Nephron progenitor cell (in vitro differentiated cells): ENCODE results near the gene RIPOR1.
A peak's percentile ranks its signal among the peaks of the same experiment; 100 is the strongest.

ENCODE experiments used
- DNase-seq: peaks from one replicate; pipeline ENCODE4 v3.0.0; 2021
- H3K27ac Mint-ChIP-seq: 2 replicates; pipeline ENCODE4 v1.8.0; 2021; ENCODE audit warnings: mild to moderate bottlenecking, moderate library complexity, mixed read lengths
- H3K27me3 Mint-ChIP-seq: 2 replicates; pipeline ENCODE4 v1.8.0; 2021; ENCODE audit warnings: mild to moderate bottlenecking, low read depth, mixed read lengths; ENCODE audit not compliant: poor library complexity
- H3K36me3 Mint-ChIP-seq: 2 replicates; pipeline ENCODE4 v1.8.0; 2021; ENCODE audit warnings: low read depth, mixed read lengths
- H3K4me1 Mint-ChIP-seq: 2 replicates; pipeline ENCODE4 v1.8.0; 2021; ENCODE audit warnings: mixed read lengths
- H3K4me3 Mint-ChIP-seq: 2 replicates; pipeline ENCODE4 v1.8.0; 2021; ENCODE audit warnings: mild to moderate bottlenecking, moderate library complexity, mixed read lengths
- H3K9me3 Mint-ChIP-seq: 2 replicates; pipeline ENCODE4 v1.8.0; 2021; ENCODE audit warnings: mild to moderate bottlenecking, moderate library complexity, mixed read lengths
- CTCF ChIP-seq: fragments of 200-600 bp; sonication (generic); IDR thresholded peaks from 2 replicates; pipeline ENCODE4 v1.5.0; 2021; ENCODE audit warnings: antibody characterized with exemption

The RIPOR1 gene

DNA sequence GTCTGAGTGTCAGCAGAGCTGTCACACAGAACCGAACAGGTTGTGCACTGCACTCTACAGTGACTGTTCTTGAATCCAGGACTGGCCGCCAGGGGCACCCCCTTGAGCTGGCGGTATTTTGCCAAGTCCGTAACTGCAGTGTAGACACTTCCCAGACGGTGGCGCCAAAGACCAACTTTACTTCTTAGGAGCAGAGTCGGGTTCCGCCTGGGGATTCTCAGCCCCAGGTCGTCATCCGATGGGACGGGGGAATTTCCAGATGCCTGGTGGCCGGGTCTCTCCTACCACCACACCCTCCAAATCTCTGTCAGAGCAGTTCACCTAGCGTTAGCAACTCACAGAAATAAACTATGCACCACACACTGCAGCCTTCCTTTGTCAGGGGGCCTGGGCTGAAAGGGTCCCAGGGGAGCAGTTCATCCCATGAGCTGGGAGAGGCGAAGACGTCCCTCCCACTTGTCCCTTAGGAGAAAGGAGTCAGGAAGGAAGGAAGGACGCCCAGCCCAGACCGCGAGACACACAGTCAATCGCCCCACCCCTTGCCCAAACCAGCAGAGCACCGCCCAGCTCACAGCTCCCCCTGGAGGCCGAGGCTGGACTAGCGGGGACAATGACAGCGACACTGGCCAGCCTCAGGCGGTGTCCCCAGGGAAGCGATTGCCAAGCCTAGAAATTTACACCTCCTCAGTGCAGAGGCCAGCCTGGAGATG lies 7.4 kb upstream of the RIPOR1 start:
- Mint-ChIP-seq H3K9me3 (no peaks in the 10 kb centered on the region), H3K4me3 (peak overlapping the region; percentile 83)

GRCh38 chr16:67525176-67525860 lies 3.3 kb upstream of the RIPOR1 start:
- Mint-ChIP-seq H3K4me1 (peaks cover 34% of the 10 kb centered on the region), H3K4me3 (no peak overlapping the region), H3K36me3 (no peaks in the 10 kb centered on the region), H3K27me3 (peaks cover 61% of the 10 kb centered on the region), H3K9me3 (no peaks in the 10 kb centered on the region), H3K27ac (no peak overlapping the region)
- no peak for DNase-seq
- no peak for TF ChIP-seq CTCF

More for the DNA sequence above, 7.4 kb upstream of the RIPOR1 start:
- peaks cover 19% of the 10 kb centered on the region for H3K4me1 Mint-ChIP-seq
- TF ChIP-seq CTCF: peak; percentile 68
- DNase-seq: peak; percentile 98
- H3K27me3 Mint-ChIP-seq: peaks cover 80% of the 10 kb centered on the region
- peak overlapping the region; percentile 100 for H3K27ac Mint-ChIP-seq
- H3K36me3 Mint-ChIP-seq: no peaks in the 10 kb centered on the region

DNA sequence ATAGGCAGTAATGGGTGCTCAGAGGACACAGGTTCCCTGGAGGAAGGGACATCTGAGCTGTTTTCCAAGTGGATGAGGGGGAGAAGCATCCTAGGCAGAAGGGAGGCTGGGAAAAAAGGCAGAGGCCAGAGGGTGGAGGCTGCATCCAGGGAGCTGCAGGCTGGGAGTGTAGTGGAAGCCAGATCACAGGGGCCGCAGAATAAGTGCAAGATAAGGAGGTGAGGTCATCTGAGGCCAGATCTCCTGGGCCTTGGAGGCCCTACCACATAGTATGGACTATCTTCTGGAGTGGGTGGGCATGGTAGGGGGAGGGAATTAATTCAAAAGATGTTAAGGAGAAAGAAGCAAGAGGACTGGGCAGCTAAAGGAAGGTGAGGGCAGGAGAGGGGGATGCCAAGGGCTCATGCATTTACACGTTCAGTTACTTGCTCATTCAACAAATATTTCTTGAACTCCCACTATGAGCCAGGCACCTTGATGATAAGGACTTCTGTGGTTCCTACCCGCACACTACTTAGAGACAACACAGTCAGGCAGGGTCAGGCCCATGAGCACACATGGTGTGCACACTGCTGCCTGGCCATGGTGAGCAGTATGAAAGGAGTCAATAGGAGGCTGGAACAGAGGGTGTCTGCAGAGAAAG lies 2.4 kb upstream of the RIPOR1 start:
- no peaks in the 10 kb centered on the region for H3K9me3 Mint-ChIP-seq
- no peak overlapping the region for H3K4me3 Mint-ChIP-seq
- DNase-seq: no peak
- H3K27me3 Mint-ChIP-seq: peaks cover 61% of the 10 kb centered on the region
- H3K4me1 Mint-ChIP-seq: peaks cover 40% of the 10 kb centered on the region
- TF ChIP-seq CTCF: no peak
- peak overlapping the region; percentile 33 for H3K27ac Mint-ChIP-seq
- no peaks in the 10 kb centered on the region for H3K36me3 Mint-ChIP-seq

DNA sequence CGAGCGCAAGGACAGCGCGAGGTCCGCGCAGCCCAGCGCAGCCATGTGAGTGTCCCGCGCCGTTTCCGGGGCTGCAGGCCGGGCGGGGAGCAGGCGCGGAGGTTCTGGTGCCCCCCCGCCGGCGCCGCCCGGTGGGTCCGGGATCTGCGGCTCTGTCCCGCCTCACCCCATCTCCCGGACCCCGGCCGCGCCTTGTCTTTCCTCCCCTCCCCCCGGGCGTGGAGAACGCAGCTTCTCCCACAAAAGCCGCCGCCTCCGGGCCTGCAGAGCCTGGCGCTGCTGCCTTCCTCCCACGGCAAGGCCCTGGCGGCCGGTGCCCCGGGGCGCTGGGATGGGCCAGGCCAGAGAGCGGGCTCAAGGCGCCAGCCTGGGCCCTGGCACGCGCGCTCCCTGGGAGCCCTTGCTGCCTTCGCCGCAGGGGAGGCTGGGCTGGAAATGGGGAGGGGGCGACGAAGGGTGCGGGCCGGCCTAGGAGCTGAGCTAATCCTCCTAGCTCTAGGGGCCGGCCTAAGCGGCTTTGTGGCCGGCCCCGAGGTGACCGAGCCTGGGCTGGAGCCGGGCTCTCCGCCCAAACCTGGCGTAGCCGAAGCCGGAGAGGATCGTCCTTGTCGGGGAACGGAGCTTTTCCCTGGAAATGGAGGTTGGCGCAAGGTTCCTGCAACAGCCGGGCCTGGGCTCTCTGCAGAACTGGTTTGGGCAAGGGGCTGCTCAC lies 397 bp downstream of the RIPOR1 start:
- H3K4me3 Mint-ChIP-seq: peak overlapping the region; percentile 92
- H3K27ac Mint-ChIP-seq: no peak overlapping the region
- H3K27me3 Mint-ChIP-seq: peaks cover 71% of the 10 kb centered on the region
- no peak for TF ChIP-seq CTCF
- no peaks in the 10 kb centered on the region for H3K9me3 Mint-ChIP-seq
- peak; percentile 54 for DNase-seq
- peaks cover 49% of the 10 kb centered on the region for H3K4me1 Mint-ChIP-seq
- H3K36me3 Mint-ChIP-seq: peaks cover 8% of the 10 kb centered on the region

GRCh38 chr16:67529582-67530012 lies 968 bp downstream of the RIPOR1 start:
- H3K36me3 Mint-ChIP-seq: peaks cover 8% of the 10 kb centered on the region
- H3K9me3 Mint-ChIP-seq: no peaks in the 10 kb centered on the region
- H3K4me1 Mint-ChIP-seq: peaks cover 49% of the 10 kb centered on the region
- peak overlapping the region; percentile 67 for H3K27ac Mint-ChIP-seq
- no peak for TF ChIP-seq CTCF
- peak overlapping the region; percentile 92 for H3K4me3 Mint-ChIP-seq
- peaks cover 72% of the 10 kb centered on the region for H3K27me3 Mint-ChIP-seq
- no peak for DNase-seq
